ENCODE data around the gene ATP5PD. TPM values are rescaled to one million over a fixed set of nuclear protein-coding genes. Genes with fewer than 3 reads are reported as not detected.
"Not testable (repeated sequence)": the region's sequence is repeated elsewhere in the genome, so short reads cannot be mapped to it uniquely, and the experiment has no call there.

The ATP5PD gene
- total RNA-seq, 6 donors from 2014 or later = 126 to 198 (median 186) TPM

- no peaks in the 10 kb centered on the region for H3K27me3 ChIP-seq
- WGBS, 2 donors = 79 to 83% methylated on average over 1 to 9 of the region's 30 CpGs
- H3K27ac ChIP-seq = peak overlapping the region; percentile 84 to 90 (median 88)
- no peak for DNase-seq
- H3K36me3 ChIP-seq = no peaks in the 10 kb centered on the region
- H3K9me3 ChIP-seq = no peaks in the 10 kb centered on the region
- ATAC-seq (ENCODE audit: low FRiP score in 2 of 2) = peak in 1 of 2 donors; percentile 25
- peak overlapping the region in 3 of 4 donors; percentile 25 to 53 (median 49) for H3K4me3 ChIP-seq
- peaks cover 33 to 46% (median 37%) of the 10 kb centered on the region in 4 donors for H3K4me1 ChIP-seq
- TF ChIP-seq EP300 (IDR thresholded peaks at IDR 0.05) (no peak), POLR2AphosphoS5 (IDR thresholded peaks at IDR 0.05) (no peak), CTCF (IDR thresholded peaks at IDR 0.05) (no peak)
These were observed 30.3 kb upstream of the ATP5PD start for GRCh38 chr17:75077072-75077495.

- no peak for ATAC-seq (ENCODE audit: low FRiP score in 2 of 2)
- Histone ChIP-seq H3K4me3 (no peak overlapping the region), H3K4me1 (peaks cover 33 to 46% (median 35%) of the 10 kb centered on the region in 4 donors), H3K27me3 (no peaks in the 10 kb centered on the region), H3K9me3 (no peaks in the 10 kb centered on the region), H3K36me3 (no peaks in the 10 kb centered on the region), H3K27ac (peak overlapping the region in 1 of 4 donors; percentile 5)
- no peak for TF ChIP-seq EP300 (IDR thresholded peaks at IDR 0.05)
- TF ChIP-seq POLR2AphosphoS5 (IDR thresholded peaks at IDR 0.05) = no peak
- TF ChIP-seq POLR2A (IDR thresholded peaks at IDR 0.05) = no peak
- no peak for TF ChIP-seq CTCF (IDR thresholded peaks at IDR 0.05)
- peak in 1 of 2 donors; percentile 46 for DNase-seq
- 52 to 64% methylated on average over 4 of the region's 4 CpGs for WGBS, 2 donors
These were observed 29.0 kb upstream of the ATP5PD start for GRCh38 chr17:75075597-75076336.

GRCh38 chr17:75074532-75074931 lies 27.8 kb upstream of the ATP5PD start:
- ATAC-seq (ENCODE audit: low FRiP score in 2 of 2) (no peak), DNase-seq (no peak)
- no peak for TF ChIP-seq CTCF (IDR thresholded peaks at IDR 0.05)
- no peak for TF ChIP-seq POLR2AphosphoS5 (IDR thresholded peaks at IDR 0.05)
- no peak for TF ChIP-seq POLR2A (IDR thresholded peaks at IDR 0.05)
- WGBS, 2 donors = 87 to 95% methylated on average over 8 to 14 of the region's 14 CpGs
- Histone ChIP-seq H3K4me1 (peaks cover 28 to 39% (median 29%) of the 10 kb centered on the region in 4 donors), H3K36me3 (no peaks in the 10 kb centered on the region), H3K9me3 (no peaks in the 10 kb centered on the region), H3K27me3 (no peaks in the 10 kb centered on the region), H3K27ac (no peak overlapping the region), H3K4me3 (no peak overlapping the region)

- WGBS, 2 donors = 74 to 81% methylated on average over 5 of the region's 5 CpGs
- H3K4me1 ChIP-seq = peaks cover 19 to 30% (median 20%) of the 10 kb centered on the region in 4 donors
- no peaks in the 10 kb centered on the region for H3K36me3 ChIP-seq
- TF ChIP-seq CTCF (IDR thresholded peaks at IDR 0.05) = no peak
- H3K9me3 ChIP-seq = no peaks in the 10 kb centered on the region
- no peak overlapping the region for H3K4me3 ChIP-seq
- no peak overlapping the region for H3K27ac ChIP-seq
- ATAC-seq (ENCODE audit: low FRiP score in 2 of 2) (no peak), DNase-seq (no peak)
- no peaks in the 10 kb centered on the region for H3K27me3 ChIP-seq
These were observed 26.9 kb upstream of the ATP5PD start for GRCh38 chr17:75073618-75074047.

GRCh38 chr17:75072909-75073308 lies 26.1 kb upstream of the ATP5PD start:
- not testable (repeated sequence) for H3K9me3 ChIP-seq; DNase-seq; H3K27ac ChIP-seq; H3K4me3 ChIP-seq; ATAC-seq (ENCODE audit: low FRiP score in 2 of 2); H3K36me3 ChIP-seq; H3K27me3 ChIP-seq
- peaks cover 11 to 23% (median 13%) of the 10 kb centered on the region in 4 donors for H3K4me1 ChIP-seq
- 95 to 100% methylated on average over 5 of the region's 5 CpGs for WGBS, 2 donors
